GM18520 (cell line): ENCODE measurements around the gene CD207.
"Not testable (repeated sequence)": the region's sequence is repeated elsewhere in the genome, so short reads cannot be mapped to it uniquely, and the experiment has no call there.

Source experiments
- ATAC-seq: cut with Tn5 transposase; IDR thresholded peaks from one replicate; pipeline ENCODE4 v1.9.1; 2021; ENCODE audit not compliant: unreplicated experiment

The CD207 gene

DNA sequence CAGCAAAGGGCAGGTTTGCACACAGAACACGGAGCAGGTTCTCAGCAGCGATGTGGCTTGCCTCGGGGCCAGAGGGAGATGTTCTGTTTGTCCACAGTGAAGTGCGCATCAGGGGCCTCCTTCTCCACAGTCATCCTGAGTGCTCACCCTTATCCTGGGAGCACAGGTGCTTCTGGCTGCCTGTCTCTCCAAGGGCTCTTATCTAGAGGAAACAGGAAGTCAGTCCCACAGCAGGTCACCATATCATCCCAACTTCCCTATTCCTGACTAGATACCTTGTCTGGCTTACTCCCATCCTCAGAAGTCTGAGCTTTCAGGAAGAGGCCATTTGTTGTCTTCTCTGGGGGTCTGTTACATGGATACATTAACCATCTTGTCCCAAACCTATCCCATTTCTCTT, at the start of gene CD207:
TSS of gene CD207 (minus strand) at position 174 of the 400 bp plus-strand sequence. CDS start at position 134, 40 bp downstream.
- ATAC-seq, result no peak

DNA sequence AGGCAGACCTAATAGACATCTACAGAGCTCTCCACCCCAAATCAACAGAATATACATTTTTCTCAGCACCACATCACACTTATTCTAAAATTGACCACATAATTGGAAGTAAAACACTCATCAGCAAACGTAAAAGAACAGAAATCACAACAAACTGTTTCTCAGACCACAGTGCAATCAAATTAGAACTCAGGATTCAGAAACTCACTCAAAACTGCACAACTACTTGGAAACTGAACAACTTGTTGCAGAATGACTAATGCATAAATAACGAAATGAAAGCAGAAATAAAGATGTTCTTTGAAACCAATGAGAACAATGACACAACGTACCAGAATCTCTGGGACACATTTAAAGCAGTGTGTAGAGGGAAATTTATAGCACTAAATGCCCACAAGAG, 42.9 kb upstream of the CD207 start:
- not testable (repeated sequence) for ATAC-seq

DNA sequence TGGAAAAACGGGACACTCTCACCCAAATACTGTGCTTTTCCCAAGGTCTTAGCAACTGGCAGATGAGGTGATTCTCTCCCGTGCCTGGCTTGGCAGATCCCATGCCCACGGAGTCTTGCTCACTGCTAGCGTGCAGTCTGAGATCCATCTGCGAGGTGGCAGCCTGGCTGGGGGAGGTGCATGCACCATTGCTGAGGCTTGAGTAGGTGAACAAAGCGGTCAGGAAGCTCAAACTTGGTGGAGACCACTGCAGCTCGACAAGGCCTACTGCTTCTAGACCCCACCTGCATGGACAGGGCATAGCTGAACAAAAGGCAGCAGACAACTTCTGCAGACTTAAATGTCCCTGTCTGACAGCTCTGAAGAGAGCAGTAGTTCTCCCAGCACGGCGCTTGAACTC, 40.5 kb upstream of the CD207 start:
- not testable (repeated sequence) for ATAC-seq

DNA sequence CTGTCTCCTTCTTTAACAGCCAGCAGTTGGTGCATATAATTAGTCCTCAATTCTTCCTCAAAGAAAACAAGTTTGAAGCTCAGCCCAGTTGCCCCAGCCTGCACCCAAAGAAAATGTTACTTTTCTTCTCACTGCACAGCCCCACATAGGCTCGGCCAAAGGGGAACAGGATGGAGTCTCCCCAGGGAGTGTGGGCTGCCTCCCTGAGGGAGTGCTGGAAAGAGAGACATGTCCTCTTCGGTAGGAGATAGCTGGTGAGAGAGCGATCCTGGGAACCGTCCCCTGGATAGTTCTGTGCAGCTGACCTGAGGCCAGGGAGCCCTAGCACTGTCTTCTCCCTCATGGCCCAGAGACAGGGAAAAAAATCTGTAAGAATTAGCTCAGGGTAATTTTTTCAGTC, 37.9 kb upstream of the CD207 start:
- no peak for ATAC-seq

DNA sequence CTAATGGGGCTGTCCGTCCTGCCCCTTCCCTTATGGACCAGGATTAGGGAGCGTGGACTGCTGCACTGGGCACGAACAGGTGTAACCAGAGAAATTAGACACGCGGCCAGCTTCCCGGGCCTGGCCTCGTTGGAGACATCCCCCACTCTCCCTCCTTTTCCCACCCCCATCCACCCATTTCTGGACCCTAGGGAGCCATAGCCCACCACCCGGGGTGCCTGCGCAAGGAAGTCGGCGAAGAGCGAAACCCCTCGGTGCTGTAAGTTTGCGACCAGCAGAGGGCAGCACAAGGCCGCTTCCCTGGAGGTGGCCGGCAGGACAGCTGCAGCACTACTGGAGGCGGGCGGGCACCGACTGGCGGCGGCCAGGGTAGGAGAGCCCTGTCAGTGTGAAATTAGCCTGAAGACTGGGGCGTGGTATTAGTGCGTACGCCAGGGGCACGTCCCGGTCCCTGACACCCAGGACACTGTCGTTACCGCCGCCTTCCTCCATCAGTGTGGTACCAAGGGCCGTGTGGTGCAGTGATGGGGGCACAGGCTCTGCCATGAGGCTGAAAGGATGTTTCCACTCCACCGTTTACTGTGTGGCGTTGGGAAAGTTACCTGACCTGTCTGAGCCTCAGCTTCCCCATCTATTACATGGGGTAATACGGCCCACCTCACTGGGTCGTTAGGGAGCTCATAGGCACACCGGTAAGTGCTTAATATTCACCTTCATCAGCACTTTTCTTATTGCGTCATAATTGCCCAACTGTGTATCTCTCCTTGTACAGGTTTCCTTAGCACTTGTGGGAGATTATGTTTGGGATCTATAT, 36.0 kb upstream of the CD207 start:
- ATAC-seq, result no peak

DNA sequence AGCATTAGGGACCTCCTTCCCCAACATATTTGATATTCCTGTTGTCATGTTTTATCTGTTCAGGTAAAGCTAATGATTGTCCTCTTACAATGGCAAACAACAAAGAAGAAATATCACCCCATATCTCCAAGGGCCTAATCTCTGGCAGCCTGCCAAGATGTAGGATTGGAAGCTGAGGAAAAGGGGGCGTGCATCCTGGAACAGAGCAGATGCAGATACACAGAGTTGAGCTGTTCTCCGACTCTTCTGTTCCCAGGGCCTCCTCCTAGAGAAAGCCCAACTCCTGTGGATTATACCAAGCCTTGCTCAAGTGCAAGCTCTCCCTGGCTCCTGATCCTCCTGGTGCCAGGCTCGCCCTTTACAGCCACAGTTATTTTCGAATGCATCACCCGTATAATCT, 35.2 kb upstream of the CD207 start:
- no peak for ATAC-seq

DNA sequence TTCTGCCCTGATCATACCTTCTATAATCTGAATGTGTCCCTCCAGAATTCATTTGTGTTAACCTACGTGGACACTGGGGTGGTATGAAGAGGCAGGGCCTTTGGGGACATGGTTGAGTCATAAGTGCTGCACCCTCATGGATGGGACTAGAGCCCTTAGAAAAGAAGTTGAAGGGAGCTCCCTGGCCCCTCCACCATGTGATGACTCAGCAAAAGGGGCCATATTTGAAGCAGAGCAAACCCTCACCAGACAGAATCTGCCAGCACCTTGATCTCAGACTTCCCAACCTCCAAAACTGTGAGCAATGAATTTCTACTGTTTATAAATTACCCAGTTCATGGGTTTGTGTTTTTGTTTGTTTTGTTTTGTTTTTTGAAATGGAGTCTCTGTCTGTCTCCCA, 33.4 kb upstream of the CD207 start:
- no peak for ATAC-seq

DNA sequence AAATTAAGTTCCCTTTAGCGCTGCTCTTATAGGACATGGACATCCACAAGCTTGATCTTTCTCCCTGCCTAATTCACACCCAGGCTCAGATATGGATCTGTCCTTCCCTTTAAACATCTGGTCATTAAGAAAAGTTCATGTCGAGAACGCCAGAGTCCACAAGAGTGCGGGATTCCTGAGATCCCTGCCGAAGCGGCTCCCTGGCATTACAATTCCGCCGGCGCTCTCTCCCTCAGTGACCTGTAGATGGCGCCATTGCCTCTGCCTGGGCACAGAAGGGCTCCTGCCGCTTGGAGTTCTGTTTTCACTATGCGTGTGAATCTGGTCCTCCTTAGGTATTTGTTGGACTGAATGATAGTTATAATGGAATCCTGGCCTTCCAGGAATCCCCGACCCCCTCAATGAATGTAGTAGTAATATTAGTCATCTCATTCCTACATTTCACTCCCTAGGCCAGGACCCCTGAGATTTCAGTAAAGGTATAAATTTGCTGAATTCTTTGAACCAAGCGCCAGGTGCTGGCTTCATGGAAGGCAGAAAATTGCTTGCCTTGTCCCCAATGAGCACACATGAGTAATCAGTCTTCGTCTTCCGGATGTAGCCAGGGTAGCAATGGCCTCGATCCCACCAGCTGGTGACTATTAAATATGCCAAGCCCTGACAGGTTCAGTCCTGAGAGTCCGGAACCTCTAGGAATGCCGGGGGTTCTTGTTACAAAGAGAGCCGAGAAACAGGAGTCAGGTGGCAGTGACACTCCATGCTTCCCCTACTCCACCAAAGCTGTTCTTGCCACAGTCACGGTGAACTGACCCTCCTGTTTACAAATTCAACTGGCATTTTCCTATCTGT, 26.4 kb upstream of the CD207 start:
- no peak for ATAC-seq

DNA sequence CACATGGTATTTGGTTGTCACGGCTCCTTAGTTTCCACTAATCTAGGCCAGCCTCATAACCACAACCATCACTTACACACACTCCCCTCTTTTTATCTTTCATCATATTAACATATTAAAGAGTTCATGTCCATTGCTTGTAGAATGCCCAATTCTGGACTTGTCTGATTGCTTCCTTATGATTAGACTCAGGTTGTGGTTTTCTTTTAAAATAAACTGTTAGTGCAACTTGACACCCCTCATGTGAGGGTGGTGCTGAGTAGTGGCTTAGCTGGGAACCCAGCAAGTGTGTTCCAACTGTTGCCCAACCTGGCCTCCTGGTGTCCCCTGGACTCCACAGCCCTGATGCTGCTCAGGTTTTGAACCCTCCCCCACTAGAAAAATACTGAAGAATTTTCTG, 20.1 kb upstream of the CD207 start:
- no peak for ATAC-seq

DNA sequence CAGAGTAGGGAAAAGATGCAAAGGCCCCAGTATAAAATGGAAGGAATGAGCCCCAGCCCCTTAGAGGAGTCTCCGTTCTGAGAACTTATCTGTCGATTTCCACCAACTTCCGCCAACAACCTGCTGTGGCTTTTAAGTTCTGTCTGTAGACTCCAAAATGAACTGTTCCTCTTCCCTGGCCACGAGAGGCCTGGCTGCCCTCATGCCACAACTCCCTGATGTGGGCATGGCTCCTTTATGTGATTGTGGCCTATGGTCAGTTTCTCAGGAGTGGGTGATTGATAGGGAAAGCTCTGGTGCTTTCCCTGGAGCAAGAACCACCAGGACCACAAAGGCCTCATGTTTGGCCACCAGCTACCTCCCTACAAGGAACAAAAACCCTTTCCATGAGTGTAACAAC, 18.8 kb upstream of the CD207 start:
- ATAC-seq, result no peak

DNA sequence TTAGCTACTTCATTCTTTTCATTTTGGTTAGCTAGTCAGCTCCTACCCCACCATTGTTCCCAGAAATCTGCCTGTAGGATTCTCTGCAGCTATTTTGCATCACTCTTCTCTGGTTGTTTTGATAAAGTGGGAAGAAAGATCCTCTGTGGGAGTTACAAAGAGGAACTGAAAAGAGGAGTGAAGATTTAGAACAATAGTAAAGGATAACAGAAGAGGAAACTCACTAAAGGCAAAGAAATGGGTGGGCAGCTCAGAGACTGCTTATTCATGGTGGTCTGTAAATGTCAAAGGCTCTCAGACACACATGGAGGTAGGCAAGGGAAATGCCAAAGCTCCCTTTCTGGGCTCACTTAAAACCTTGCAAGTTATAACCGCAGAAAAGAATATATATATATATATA, 17.2 kb upstream of the CD207 start:
- ATAC-seq, result no peak

DNA sequence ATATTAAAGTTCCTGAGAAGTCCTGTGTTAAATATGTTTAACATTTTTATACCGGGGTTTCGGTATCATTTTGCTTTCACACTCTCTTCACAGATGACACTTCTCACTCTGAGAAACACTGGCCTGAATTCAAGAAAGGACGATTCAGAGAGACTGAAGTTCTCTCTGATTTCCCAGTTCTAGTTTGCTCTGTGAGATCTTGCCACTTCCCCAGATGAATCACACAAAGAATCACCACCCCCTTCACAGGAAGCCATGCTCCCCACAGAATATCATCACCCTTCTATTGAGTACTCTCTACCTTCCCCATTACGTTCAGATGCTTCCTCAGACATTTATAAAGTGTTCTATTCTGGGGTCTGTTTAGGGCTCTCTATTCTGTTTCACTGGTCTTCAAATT, 16.1 kb upstream of the CD207 start:
- peak; percentile 90 for ATAC-seq

DNA sequence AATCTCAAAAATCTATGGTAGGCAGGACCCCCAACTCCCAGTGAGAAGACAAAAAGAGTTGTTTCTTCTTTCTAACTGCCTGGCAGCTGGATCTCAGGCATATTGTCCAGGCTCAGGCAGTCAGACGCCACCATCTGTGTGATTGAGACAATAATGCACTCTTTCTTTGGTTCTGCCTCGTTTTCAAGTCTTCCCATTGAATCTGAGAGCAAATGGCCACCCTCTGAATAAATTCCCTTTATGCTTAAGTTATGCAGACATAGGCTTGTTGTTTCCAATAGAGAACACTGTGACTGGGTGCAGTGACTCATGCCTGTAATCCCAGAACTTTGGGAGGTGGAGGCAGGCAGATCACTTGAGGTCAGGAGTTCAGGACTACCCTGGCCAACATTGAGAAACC, 15.3 kb upstream of the CD207 start:
- no peak for ATAC-seq

DNA sequence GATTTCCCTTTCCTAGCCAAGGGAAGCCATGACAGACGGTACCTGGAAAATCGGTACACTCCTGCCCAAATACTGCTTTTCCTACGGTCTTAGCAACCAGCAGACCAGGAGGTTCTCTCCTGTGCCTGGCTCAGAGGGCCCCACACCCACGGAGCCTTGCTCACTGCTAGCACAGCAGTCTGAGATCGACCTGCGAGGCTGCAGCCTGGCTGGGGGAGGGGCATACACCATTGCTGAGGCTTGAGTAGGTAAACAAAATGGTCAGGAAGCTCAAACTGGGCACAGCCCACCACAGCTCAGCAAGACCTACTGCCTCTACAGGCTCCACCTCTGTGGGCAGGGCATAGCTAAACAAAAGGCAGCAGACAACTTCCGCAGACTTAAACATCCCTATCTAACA, 6.8 kb upstream of the CD207 start:
- ATAC-seq, result no peak

DNA sequence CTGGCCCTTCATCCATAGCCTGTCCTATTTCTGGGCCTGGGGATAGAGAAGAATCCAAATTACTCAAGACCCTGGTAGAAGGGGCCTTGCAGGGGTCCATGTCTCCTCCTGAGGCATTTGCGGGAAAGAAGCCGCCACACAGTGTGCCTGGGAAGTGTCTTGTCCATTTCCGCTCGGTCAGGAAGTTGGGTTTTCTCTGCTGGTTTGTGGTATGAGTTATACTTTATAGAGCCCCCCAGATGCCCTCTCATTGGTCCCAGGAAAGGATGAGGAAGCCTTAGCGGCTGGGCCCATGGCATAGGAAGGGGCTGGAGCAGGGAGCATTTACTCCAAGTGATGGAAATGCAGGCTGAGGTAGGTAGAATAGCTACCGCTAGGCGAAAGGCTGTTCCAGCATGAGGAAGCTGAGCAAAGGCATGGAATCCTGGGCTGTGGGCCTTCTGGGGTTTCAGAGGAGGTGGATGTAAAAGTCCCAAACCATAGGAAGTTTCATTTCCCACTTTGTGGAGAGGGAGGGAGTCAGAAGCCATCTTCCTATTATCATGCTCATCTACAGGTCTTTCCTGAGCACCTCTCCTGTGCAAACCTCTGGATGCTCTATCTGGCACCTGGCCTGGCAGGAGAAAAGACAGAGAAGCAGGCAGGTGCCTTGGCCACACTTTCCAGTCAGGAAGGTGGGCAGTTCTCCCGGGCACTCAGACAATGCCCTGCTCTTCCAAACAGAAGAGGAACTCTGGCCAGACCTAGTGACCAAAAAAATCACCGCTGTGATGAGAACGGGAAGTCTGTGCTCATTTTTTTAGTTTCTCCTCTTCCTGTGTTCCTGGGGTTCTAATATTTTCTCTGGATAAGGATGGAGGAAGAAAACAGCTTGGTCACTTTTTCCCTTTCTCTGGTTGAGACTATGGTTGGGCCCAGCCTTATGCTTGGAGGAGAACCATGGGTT, 2.6 kb upstream of the CD207 start:
- no peak for ATAC-seq

DNA sequence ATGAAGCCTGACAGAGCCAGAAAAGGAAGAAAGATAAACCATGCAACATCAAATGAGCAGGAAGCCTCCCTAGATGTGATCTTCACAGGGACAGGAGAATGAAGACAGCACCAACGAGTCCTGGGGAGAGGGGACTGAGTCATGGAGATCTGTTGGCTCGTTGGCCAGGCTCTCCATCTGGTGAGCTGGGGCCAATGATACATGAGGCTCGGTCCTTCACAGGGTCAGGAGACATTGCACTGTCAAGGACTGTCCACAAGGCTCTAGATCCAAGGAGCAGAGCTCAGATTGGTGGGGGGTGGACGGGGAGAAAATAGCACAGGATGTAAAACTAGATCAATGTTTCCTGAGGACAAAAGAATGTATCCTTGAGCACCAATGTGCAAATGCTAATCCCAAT, 735 bp downstream of the CD207 start:
- no peak for ATAC-seq

DNA sequence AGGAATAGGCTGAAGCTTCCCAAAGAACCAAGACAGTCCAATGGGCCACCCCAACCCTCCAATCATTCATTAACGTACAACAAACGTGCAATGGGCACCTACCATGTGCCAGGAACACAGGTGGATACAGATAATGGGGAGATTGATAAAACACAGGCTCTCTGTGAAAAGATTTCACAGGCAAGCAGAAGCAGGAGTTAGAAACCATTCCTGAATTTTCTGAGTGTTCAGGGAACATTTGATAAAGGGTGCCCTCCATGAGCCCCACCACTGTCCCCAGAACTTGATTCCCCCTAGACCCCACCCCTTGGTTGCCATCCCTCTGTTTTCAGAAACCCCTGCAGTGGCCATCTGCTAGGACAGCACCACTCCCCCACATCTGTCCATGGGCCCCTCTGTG, 1.5 kb downstream of the CD207 start:
- no peak for ATAC-seq

DNA sequence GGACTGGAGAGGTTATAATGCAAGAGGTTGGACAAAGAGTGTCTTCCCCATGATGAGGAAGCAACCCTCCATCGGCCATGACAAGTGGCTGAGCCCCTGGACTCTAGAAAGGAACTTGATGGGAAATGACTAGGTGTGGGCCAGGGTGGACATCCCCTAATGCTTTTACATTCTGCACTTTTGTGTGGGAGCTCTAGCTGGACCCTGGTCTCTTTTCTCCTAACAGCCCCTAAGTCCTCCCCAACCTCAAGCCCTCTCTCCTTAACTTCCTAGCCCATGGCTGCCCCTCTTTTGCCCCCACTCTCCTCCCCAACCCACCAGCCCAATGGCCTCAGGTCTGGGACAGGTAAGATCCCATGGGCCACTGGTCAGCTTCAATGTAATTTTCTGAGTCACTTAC, 2.4 kb downstream of the CD207 start:
- ATAC-seq, result no peak

DNA sequence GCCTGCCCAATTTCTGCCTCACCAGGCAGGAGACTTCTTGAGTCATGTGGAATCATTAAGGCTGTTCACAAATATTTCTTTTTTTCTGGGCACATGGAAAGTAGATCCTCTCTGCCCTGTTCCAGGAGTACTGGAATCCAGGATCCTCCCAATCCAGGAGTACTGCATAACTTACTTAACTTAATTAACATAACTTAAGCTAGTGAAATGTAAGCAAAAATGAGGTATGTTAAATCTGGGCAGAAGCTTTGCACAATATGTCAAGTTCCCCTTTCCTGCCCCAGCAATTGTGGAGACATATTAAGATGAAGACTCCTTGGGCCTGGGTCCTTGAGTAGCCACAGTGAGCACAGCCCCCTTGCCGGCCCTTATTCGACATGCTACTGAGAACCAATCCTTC, 3.2 kb downstream of the CD207 start:
- ATAC-seq, result no peak

DNA sequence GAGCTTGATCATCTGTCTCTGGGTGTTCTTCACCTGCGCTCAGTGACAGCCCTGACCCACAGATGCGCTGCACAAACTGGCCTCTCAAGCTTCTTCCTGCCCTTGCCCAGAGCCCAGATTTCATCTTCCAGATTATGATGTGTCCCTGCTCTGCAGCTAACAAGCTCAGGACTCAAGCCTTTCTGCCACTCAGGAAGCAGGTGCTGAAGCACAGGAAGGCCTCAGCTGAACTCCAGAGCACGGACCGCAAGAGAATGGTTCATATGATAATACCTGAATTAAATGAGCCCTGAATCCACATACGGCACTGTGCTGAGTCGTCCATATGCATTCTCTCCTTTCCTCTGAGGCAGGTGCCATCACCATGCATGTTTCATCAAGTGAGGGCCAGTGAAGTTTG, 3.8 kb downstream of the CD207 start:
- ATAC-seq, result no peak

DNA sequence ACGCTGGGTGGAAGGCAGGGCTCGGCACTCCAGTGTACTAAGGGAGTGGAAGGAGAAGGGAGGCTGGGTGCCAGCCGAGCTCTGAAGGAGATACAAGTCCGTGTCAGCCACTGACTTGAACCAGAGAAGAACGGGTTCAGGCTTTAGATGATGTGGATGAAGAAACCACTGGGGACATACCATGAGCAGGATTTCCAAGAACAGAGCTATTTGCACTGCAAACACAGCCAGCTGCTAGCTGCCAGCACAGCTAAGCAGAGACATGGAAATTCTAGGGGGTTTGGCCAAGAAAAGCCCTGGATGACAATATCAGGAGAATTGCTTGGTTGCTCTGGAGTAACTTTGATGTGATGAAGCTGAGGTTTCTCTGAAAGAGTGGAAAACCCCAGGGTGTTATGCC, 5.2 kb downstream of the CD207 start:
- no peak for ATAC-seq
